ENCODE data around the gene IL27RA. TPM values are rescaled to one million over a fixed set of nuclear protein-coding genes. Genes with fewer than 3 reads are reported as not detected.

Gene IL27RA
- polyA plus RNA-seq, 3 donors from 2014 or later, result 58.6 to 86.4 (median 69.9) TPM

DNA sequence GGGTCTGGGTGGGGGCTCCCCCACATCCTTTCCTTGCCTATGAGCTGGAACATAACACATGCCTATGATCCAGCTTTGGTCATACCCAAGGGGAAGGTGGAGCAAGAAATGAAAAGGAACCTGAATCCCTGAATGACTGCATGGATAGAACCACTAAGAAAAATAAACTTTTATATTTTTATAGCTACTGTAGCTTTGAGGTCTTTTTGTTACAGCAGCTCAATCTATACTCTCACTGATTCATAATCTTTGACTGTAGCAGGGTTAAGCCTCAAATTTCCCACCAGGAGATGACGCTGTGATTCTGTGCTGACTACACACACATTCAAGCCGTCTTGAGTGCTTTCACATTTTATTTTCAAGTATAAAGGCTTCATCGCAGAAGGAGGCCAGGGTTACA lies 21.5 kb downstream of the IL27RA start:
- peaks cover 7 to 11% of the 10 kb centered on the region in 2 donors for H3K4me1 Mint-ChIP-seq

DNA sequence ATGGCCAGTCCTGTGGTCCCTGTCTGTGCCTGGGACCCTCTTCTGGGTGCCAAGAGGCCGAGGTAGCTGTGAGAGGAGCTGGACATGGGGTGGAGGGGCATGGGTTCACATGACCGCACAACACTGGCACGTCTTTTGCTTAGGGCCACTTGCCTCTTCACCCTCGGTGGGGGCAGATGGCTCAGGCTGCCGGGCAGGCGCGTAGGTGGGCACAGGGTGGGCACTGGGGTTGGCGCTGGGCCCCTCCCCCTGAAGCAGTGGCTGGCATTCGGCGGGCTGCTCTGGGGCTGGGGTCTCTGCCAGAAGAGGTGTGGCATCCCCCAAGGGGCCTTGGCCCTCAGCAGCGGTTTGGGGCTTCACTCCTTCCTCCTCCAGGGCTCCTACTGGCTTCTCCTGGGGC lies 21.9 kb downstream of the IL27RA start:
- H3K9me3 Mint-ChIP-seq, result no peaks in the 10 kb centered on the region
- no peak for DNase-seq
- no peak overlapping the region for H3K27ac Mint-ChIP-seq
- H3K4me3 Mint-ChIP-seq, result no peak overlapping the region
- peaks cover 19 to 25% (median 20%) of the 10 kb centered on the region in 3 donors for H3K36me3 Mint-ChIP-seq
- peaks cover 9 to 14% of the 10 kb centered on the region in 2 donors for H3K4me1 Mint-ChIP-seq
- peaks cover 4 to 10% (median 7%) of the 10 kb centered on the region in 3 donors for H3K27me3 Mint-ChIP-seq (ENCODE audit: low read depth in 3 of 3)

More for the DNA sequence above, 21.5 kb downstream of the IL27RA start:
- peaks cover 19 to 28% (median 22%) of the 10 kb centered on the region in 3 donors for H3K36me3 Mint-ChIP-seq
- H3K27ac Mint-ChIP-seq, result peak overlapping the region in 1 of 6 donors; percentile 48
- no peaks in the 10 kb centered on the region for H3K9me3 Mint-ChIP-seq
- DNase-seq, result no peak
- H3K4me3 Mint-ChIP-seq, result no peak overlapping the region
- peaks cover 0 to 7% (median 5%) of the 10 kb centered on the region in 3 donors for H3K27me3 Mint-ChIP-seq (ENCODE audit: low read depth in 3 of 3)

DNA sequence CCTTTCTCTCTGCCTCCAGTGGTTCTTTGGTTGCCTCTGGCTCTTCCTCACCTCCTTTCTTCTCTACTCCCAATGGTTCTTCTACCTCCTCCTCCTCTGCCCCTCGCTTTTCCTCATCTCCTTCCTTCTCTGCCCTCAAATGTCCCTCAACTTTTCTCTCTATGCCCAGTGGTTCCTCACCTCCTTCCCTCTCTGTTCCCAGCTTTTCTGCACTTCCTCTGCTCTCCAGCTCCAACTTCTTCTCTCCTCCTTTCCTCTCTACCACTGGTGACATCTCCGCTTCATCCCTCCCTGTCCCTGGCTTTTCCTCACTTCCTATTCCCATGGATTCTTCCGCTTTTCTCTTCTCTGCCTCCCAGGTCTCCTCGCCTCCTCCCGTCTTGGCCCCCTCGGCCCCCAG lies 22.5 kb downstream of the IL27RA start:
- Mint-ChIP-seq H3K36me3 (peaks cover 17 to 22% (median 19%) of the 10 kb centered on the region in 3 donors), H3K9me3 (no peaks in the 10 kb centered on the region), H3K27me3 (ENCODE audit: low read depth in 3 of 3) (peaks cover 6 to 16% (median 10%) of the 10 kb centered on the region in 3 donors), H3K4me3 (no peak overlapping the region), H3K27ac (peak overlapping the region in 2 of 6 donors; percentile 47 to 57), H3K4me1 (peaks cover 10 to 16% of the 10 kb centered on the region in 2 donors)
- no peak for DNase-seq

DNA sequence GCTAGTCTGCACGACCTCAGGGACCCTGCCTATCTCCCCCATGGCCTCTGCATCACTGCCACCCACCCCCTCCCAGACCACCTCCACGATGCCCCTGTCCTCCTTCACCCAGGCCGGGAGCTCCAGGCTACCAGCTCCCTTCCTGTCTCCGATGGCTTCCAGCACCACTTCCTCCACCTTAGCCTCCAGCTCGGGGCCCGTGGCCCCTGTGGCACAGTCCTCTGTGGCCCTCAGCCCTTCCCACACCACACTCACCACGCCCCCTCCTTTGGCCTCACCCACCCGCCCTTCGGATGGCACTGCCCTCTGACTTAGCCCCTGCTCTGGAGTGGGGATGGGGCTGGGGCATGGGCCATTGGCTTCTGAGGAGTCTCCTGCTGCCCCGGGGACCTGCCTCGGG lies 23.2 kb downstream of the IL27RA start:
- H3K9me3 Mint-ChIP-seq, result no peaks in the 10 kb centered on the region
- no peak overlapping the region for H3K4me3 Mint-ChIP-seq
- H3K36me3 Mint-ChIP-seq, result peaks cover 17 to 22% (median 19%) of the 10 kb centered on the region in 3 donors
- H3K27me3 Mint-ChIP-seq (ENCODE audit: low read depth in 3 of 3), result peaks cover 6 to 21% (median 12%) of the 10 kb centered on the region in 3 donors
- DNase-seq, result no peak
- H3K4me1 Mint-ChIP-seq, result peaks cover 10 to 16% of the 10 kb centered on the region in 2 donors
- H3K27ac Mint-ChIP-seq, result no peak overlapping the region

DNA sequence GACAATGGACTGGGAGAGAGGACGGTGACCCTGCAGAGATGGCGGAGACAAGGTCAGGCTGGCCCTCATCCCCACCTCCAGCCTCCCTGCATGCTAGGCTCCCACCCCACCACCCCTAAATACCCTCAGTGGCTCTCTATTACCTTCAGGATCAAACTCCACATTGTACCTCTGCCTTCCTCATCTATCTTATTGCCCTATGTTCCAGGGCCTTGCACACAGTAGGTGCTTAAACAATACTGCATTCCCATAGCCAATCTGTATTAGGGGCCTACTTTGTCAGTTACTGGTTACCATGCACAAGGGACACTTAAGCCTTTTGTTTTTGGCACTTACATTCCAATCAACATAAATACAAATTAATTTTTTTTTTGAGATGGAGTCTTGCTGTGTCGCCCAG lies 23.8 kb downstream of the IL27RA start:
- peaks cover 15 to 16% (median 16%) of the 10 kb centered on the region in 3 donors for H3K36me3 Mint-ChIP-seq
- H3K4me3 Mint-ChIP-seq, result no peak overlapping the region
- peaks cover 10 to 16% of the 10 kb centered on the region in 2 donors for H3K4me1 Mint-ChIP-seq
- no peak for DNase-seq
- H3K27ac Mint-ChIP-seq, result peak overlapping the region in 2 of 6 donors; percentile 62 to 75
- no peaks in the 10 kb centered on the region for H3K9me3 Mint-ChIP-seq
- peaks cover 6 to 21% (median 15%) of the 10 kb centered on the region in 3 donors for H3K27me3 Mint-ChIP-seq (ENCODE audit: low read depth in 3 of 3)

DNA sequence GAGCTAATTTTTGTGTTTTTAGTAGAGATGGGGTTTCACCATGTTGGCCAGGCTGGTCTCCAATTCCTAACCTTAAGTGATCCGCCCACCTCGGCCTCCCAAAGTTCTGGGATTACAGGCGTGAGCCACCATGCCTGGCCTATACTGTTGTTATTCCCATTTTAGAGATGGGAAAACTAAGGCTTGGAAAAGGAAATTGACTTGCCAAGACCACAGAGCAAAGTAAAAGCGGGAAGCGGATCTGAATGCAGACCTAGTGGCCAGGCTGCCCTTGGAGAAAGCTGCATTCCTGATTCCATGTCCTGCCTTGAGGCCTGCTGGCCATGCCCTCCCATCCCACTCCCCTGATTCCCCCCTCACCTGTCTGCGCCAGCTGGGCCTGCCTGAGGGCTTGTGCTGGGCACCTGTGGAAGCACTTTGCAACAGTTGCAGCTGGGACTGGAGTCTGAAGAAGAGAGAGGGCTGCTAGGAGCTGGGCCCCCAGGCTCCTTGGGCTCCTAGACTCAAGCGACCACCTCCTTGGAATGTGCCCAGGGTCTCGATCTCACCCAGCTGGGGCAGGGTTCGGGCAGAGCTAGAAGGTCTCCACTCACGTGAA lies 24.6 kb downstream of the IL27RA start:
- Mint-ChIP-seq H3K27me3 (ENCODE audit: low read depth in 3 of 3) (peaks cover 6 to 21% (median 15%) of the 10 kb centered on the region in 3 donors), H3K9me3 (no peaks in the 10 kb centered on the region), H3K36me3 (peaks cover 13 to 14% (median 13%) of the 10 kb centered on the region in 3 donors), H3K4me1 (peaks cover 10 to 16% of the 10 kb centered on the region in 2 donors), H3K4me3 (no peak overlapping the region), H3K27ac (no peak overlapping the region)
- DNase-seq, result no peak

DNA sequence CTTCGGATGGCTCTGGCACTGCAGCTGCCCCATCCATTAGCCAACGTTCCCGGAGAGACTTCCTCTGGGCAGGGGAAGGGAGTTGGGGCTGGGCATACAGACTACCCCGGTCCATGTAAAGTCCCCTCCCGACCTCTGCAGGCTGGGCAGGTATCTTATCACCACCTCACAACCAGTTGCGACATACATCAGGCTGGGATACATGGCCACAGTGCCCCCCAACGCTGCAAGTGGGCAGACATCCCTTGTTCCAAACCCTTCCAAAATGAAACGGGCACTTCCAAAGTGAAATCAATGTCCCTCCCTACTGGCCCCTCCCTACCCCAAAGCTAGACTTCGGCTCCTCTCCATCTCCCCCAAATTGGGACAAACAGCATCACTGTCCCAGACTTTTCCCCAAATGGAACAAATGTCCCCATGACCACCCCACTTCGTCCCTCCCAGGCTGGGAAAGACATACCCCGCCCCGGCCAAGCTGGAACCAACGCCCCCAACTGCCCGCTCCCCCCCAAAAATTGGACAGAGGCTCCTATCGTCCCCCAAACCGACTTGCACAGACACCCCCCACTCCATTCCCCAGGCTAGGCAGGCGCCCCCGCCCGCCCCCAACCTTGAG lies 25.3 kb downstream of the IL27RA start:
- H3K4me3 Mint-ChIP-seq, result peak overlapping the region in 4 of 5 donors; percentile 16 to 38 (median 34)
- H3K4me1 Mint-ChIP-seq, result peaks cover 10 to 16% of the 10 kb centered on the region in 2 donors
- peak overlapping the region in 1 of 6 donors; percentile 21 for H3K27ac Mint-ChIP-seq
- H3K9me3 Mint-ChIP-seq, result no peaks in the 10 kb centered on the region
- H3K27me3 Mint-ChIP-seq (ENCODE audit: low read depth in 3 of 3), result peaks cover 6 to 21% (median 15%) of the 10 kb centered on the region in 3 donors
- H3K36me3 Mint-ChIP-seq, result peaks cover 10 to 14% (median 10%) of the 10 kb centered on the region in 3 donors
- DNase-seq, result no peak

DNA sequence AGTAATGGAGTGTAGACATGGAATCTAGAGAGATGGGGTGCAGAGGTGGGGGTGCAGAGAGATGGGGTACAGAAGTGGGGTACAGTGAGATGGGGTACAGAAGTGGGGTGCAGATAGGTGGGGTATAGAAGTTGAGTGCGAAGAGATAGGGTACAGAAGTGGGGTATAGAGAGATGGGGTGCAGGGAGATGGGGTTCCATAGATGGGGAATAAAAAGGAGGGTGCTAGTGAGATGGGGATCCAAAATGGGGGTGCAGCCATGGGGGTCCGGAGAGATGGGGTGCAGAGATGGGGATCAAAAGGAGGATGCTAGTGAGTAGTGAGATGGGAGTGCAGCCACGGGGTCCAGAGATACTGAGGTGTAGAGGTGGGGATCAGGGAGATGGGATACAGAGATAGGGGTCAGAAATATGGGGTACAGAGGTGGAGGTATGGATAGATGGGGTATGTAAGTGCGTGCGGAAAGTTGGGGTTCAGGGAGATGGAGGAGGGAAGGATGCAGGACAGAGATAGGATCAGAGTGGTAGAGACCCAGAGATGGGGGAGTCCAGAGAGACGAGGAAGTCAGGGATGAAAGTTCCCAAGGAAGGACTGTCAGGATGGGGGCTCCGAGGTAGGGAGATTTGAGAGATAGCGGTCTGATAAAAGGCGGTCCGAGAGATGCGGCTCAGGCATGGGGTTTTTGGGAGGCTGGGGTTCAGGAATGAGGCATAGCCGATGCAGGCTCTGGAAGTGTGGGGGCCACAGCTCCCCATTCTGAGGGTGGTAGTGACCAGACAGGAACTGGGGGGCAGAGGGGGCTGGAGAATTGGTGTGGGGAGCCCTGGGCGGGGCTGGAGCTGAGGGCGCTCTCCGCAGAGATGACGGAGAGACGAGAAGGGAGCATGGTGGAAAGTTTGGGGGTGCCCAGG lies 26.9 kb downstream of the IL27RA start:
- Mint-ChIP-seq H3K27ac (peak overlapping the region in 1 of 6 donors; percentile 72), H3K27me3 (ENCODE audit: low read depth in 3 of 3) (peaks cover 6 to 21% (median 15%) of the 10 kb centered on the region in 3 donors)

DNA sequence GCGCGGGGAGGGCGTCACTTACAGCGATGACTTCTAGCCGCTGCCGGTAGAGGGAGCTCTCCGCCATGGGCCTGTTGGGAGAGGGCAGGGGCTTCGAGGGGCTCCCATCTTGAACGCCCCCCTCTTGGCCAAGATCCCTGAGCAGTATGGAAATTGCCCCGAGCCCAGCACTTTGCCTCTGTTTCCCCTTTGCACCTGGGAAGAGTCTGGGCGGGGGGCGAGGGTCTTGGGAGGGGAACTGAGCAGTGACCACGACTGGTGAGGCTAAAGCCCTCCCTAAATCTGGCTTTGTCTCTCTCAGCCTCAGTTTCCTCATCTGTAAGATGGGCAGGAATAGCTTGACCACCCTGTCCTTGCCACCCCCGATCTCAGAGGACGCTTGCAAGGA lies 27.5 kb downstream of the IL27RA start:
- H3K36me3 Mint-ChIP-seq, result peaks cover 0 to 2% (median 1%) of the 10 kb centered on the region in 3 donors
- peaks cover 7 to 19% (median 14%) of the 10 kb centered on the region in 3 donors for H3K27me3 Mint-ChIP-seq (ENCODE audit: low read depth in 3 of 3)
- peaks cover 10 to 16% of the 10 kb centered on the region in 2 donors for H3K4me1 Mint-ChIP-seq
- DNase-seq, result peak in 2 of 3 donors; percentile 33 to 40
- no peaks in the 10 kb centered on the region for H3K9me3 Mint-ChIP-seq
- H3K27ac Mint-ChIP-seq, result no peak overlapping the region
- peak overlapping the region in 3 of 5 donors; percentile 21 to 50 (median 44) for H3K4me3 Mint-ChIP-seq

More for the DNA sequence above, 26.9 kb downstream of the IL27RA start:
- no peak for DNase-seq
- Mint-ChIP-seq H3K4me3 (peak overlapping the region in 4 of 5 donors; percentile 12 to 63 (median 47)), H3K4me1 (peaks cover 10 to 16% of the 10 kb centered on the region in 2 donors), H3K9me3 (no peaks in the 10 kb centered on the region), H3K36me3 (peaks cover 0 to 5% (median 5%) of the 10 kb centered on the region in 3 donors)

DNA sequence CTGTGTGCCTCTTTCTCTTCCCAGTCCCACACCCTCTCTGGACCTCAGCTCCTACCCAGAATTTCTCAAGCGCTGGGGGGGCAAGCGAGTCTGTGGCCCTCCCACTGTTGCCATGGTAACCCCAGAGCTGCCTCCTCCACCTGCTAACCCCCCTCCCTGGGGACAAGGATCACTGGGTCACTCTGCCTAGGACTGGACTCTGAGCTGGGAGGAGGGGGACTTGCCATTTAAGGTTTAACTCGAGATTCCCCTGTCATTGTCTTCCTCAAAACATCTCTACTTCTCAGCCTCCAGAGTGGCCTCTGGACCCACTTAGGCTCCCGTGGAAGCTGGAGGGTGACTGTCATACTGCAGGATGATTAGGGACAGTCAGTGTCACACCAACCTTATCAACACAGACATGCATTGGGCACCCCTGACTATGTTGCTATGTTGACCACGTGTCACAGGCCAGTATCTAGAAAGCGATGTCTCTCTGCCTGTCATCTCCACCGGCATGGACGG lies 28.1 kb downstream of the IL27RA start:
- no peak for DNase-seq
- no peak overlapping the region for H3K27ac Mint-ChIP-seq
- no peak overlapping the region for H3K4me3 Mint-ChIP-seq
- no peaks in the 10 kb centered on the region for H3K36me3 Mint-ChIP-seq
- H3K9me3 Mint-ChIP-seq, result no peaks in the 10 kb centered on the region
- peaks cover 7 to 21% (median 12%) of the 10 kb centered on the region in 3 donors for H3K27me3 Mint-ChIP-seq (ENCODE audit: low read depth in 3 of 3)
- H3K4me1 Mint-ChIP-seq, result peaks cover 10 to 16% of the 10 kb centered on the region in 2 donors

DNA sequence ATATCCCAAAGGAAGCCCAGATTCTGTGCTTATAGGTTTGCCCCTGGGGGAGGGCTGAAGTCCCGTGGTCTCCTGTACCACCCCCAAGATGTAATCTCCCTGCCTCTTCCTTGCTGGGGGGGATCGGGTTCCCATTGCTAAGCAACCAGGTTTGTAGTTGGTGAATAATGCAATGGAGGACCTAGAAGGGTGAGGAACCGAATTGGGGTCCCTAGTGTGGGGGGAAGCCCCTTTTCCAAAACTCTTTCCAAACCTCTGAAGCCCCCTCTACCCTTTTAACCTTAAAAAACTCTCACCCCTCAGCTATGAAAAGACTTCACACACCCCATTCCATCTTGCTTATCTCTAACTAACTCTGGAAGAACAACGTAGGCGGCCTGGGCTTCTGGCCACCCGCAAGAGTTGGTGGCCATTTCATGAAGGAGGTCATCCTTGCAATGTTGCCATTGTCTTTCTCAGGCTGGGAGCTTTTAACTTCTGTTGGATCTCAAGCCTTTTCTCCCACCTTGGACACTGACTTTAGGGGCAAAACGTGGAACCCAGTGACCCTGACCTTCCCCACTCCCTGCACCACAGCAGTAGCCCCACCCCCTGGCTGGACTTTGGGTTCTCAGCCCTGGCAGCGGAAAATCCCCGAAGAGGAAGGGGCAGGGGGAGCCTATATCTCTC lies 29.7 kb downstream of the IL27RA start:
- H3K4me3 Mint-ChIP-seq, result no peak overlapping the region
- no peaks in the 10 kb centered on the region for H3K36me3 Mint-ChIP-seq
- no peaks in the 10 kb centered on the region for H3K9me3 Mint-ChIP-seq
- peaks cover 8 to 21% (median 9%) of the 10 kb centered on the region in 3 donors for H3K27me3 Mint-ChIP-seq (ENCODE audit: low read depth in 3 of 3)
- peaks cover 10 to 16% of the 10 kb centered on the region in 2 donors for H3K4me1 Mint-ChIP-seq
- no peak overlapping the region for H3K27ac Mint-ChIP-seq
- no peak for DNase-seq

DNA sequence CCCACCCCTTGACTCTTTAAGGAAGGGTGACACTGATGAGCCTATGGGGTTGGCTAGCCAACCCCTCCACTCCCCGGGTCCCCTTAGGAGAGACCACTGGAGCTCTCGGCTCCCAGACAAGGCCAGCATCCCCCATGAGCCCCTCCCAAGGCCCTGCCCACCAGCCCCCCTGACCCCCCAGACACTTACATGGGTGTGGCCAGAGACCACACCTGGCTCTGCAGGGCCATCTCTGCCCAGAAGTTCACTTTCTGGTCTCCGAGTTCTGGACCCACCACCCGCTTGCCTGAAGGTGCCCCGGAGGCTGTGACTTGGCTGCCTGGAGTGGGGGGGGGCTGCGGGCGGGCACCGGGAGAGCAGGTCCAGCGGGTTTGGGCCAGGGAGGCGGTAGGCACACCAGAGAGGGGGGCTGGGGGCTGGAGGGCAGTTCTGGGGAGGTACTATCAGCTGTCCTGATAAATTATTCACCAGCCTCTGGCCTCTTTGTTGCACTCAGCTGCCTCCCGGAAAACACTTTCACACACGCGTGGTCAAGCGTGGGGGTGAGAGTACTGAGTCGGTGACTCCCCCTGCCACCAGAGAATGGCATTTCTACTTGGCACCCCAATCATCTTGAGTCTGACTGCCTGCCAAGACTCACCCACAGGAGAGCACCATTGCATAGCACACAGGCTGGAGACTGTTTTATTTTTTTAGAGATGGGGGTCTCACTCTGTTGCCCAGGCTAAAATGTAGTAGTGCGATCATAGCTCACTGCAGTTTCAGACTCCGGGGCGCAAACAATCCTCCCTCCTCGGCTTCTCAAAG lies 30.4 kb downstream of the IL27RA start, which contains the start of gene PALM3:
TSS of gene PALM3 (minus strand) at position 326 of the 807 bp plus-strand sequence. CDS start at position 230, 96 bp downstream.
- peaks cover 10 to 14% of the 10 kb centered on the region in 2 donors for H3K4me1 Mint-ChIP-seq
- H3K9me3 Mint-ChIP-seq, result no peaks in the 10 kb centered on the region
- no peak within 1 kb of the TSS for H3K4me3 Mint-ChIP-seq
- no peak within 1 kb of the TSS for H3K27ac Mint-ChIP-seq
- H3K36me3 Mint-ChIP-seq, result no peaks in the 10 kb centered on the region
- DNase-seq, result no peak
- peaks cover 8 to 26% (median 9%) of the 10 kb centered on the region in 3 donors for H3K27me3 Mint-ChIP-seq (ENCODE audit: low read depth in 3 of 3)
